PC-9 (cell line): ENCODE data around the gene MED26. TPM values are rescaled to one million over a fixed set of nuclear protein-coding genes. Genes with fewer than 3 reads are reported as not detected.
A peak's percentile ranks its signal among the peaks of the same experiment; 100 is the strongest.

Experiments used
- BruUV-seq: library from RNA; stranded (reverse); fragments of 400-500 nt; replicated peaks from 2 replicates; lab custom pipeline; 2021; lab: Mats Ljungman, UMichigan
- CTCF ChIA-PET: fragments of 300-600 bp; sonication (Branson Sonifier 250); formaldehyde crosslinking; loops from one replicate; lab custom pipeline; 2022; ENCODE audit warnings: antibody characterized with exemption; lab: Charles Lee
- POLR2A ChIA-PET: fragments of 300-600 bp; sonication (Branson Sonifier 250); formaldehyde crosslinking; loops from one replicate; lab custom pipeline; 2022; ENCODE audit warnings: antibody characterized with exemption; ENCODE audit not compliant: unreplicated experiment; lab: Charles Lee
- DNase-seq, 2 experiments: peaks; one replicate each; pipeline versions ENCODE4 v3.0.0 to v3.0.0-alpha.2; 2015 to 2022; ENCODE audit warnings: mixed read lengths in 1 of 2
- H2AFZ ChIP-seq: fragments of 200-600 bp; sonication (generic); 2 replicates; pipeline ENCODE4 v1.8.1; 2017; ENCODE audit warnings: antibody characterized with exemption
- H3F3A ChIP-seq: fragments of 200-600 bp; sonication (generic); 2 replicates; pipeline ENCODE4 v1.8.1; 2017; ENCODE audit warnings: antibody characterized with exemption, mild to moderate bottlenecking, low read depth; ENCODE audit not compliant: insufficient read depth
- H3K27ac ChIP-seq: fragments of 200-600 bp; sonication (generic); 2 replicates; pipeline ENCODE4 v1.6.1; 2016; ENCODE audit warnings: mixed run types
- H3K27me3 ChIP-seq: fragments of 200-600 bp; sonication (generic); 2 replicates; pipeline ENCODE4 v1.6.1; 2016; ENCODE audit warnings: low read depth, mixed run types; ENCODE audit not compliant: insufficient read depth
- H3K36me3 ChIP-seq: fragments of 200-600 bp; sonication (generic); 2 replicates; pipeline ENCODE4 v1.6.1; 2016; ENCODE audit warnings: low read depth, mixed run types
- H3K4me1 ChIP-seq: fragments of 200-600 bp; sonication (generic); replicated peaks from 2 replicates; pipeline ENCODE4 v1.6.1; 2016; ENCODE audit warnings: mixed run types; ENCODE audit not compliant: insufficient read depth
- H3K4me2 ChIP-seq: fragments of 200-600 bp; sonication (generic); 2 replicates; pipeline ENCODE4 v1.6.1; 2017; ENCODE audit warnings: mixed run types
- H3K4me3 ChIP-seq: fragments of 200-600 bp; sonication (generic); 2 replicates; pipeline ENCODE4 v1.6.1; 2016; ENCODE audit warnings: mixed run types
- H3K79me2 ChIP-seq: fragments of 200-600 bp; sonication (generic); 2 replicates; pipeline ENCODE4 v1.6.1; 2017; ENCODE audit warnings: low read depth, mixed run types
- H3K9me2 ChIP-seq: fragments of 200-600 bp; sonication (generic); 2 replicates; pipeline ENCODE4 v1.8.1; 2017; ENCODE audit warnings: mild to moderate bottlenecking; ENCODE audit not compliant: insufficient read depth
- H3K9me3 ChIP-seq: fragments of 200-600 bp; sonication (generic); 2 replicates; pipeline ENCODE4 v1.8.1; 2016; ENCODE audit warnings: low read depth; ENCODE audit not compliant: insufficient read depth
- H4K20me1 ChIP-seq: fragments of 200-600 bp; sonication (generic); 2 replicates; pipeline ENCODE4 v1.8.1; 2017; ENCODE audit not compliant: insufficient read depth
- EZH2 ChIP-seq: fragments of 200-600 bp; sonication (generic); IDR thresholded peaks from 2 replicates; pipeline ENCODE4 v1.8.0; 2017; ENCODE audit warnings: antibody characterized with exemption, low read depth
- intact Hi-C: fragments of 100-400 bp; cut with micrococcal nuclease; formaldehyde crosslinking; loops from one replicate; pipeline ENCODE4 v1.10.0; 2022; ENCODE audit not compliant: unreplicated experiment
- total RNA-seq: library from RNA; stranded (reverse); gene quantifications from 2 replicates; pipeline ENCODE4 v1.2.3, GENCODE V29; 2021
- TF ChIP-seq, protein P1 (sequence below): fragments of 200-600 bp; sonication (generic); conservative IDR thresholded peaks from 2 replicates; pipeline ENCODE4 v1.6.1; 2017; ENCODE audit warnings: mixed run types, antibody characterized with exemption, mild to moderate bottlenecking, moderate library complexity

Gene MED26
- total RNA-seq, 1 experiment from 2014 or later = 11.9 TPM

DNA sequence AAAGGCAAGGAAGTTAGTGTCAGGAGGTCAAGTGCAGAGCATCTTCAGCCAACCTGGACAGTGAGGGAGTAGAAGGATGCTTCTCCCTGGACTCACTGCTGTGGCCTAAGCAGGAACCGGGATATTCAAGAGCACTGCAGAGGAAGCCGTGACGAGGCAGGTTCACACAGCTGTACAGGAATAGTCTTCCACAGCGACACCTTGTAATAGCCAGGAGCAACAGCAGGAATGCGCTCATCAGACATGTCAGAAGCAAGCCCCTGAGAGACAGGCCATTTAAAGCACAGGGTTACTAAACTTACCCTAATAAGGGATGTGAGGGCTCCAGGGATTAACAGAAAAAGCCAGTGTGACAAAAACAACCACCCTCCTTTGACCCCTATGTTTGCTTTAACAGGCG, 3.5 kb upstream of the MED26 start:
- intact Hi-C loops = no loop called here
- peaks cover 5% of the 10 kb centered on the region; the same call in 1 of the 2 replicates for H3K36me3 ChIP-seq
- CTCF ChIA-PET = no interaction called here

DNA sequence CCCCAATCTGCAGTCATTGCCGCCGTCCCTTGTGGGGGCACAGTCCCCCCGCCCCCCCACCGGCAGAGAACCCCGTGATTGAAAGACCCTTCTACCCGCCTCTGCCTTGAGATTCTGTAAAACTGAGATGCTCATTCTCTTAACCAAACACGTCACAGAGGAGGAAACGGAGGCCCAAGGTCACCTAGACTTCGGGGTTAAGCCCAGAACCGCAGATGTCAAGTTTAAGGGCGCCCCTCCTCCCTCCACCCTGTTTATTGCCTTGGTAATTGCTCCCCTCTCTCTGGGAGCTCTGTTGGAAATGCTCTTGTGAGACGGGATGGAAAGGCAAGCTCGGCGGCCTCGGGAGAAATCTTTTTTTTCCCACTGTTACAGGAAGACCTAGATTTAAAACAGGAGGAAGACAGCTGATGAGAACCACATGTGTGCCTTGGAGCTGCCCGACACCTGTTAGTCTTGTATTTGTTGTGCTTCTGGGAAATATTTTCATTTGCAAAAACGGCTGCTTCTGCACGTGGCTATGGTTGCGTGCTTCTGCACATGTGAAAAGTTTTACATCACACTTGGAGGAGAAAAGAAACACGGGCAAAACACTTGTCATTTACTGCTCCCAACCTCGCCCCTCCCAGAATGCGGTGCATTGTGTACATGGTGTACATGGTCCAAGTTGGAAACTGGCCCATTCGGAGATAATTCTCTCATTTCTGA, 1.1 kb upstream of the MED26 start:
- Histone ChIP-seq H3F3A (peaks cover 24% of the 10 kb centered on the region), H3K36me3 (peaks cover 10% of the 10 kb centered on the region; the same call in 1 of the 2 replicates), H3K4me2 (peak overlapping the region; percentile 97), H3K9me2 (no peaks in the 10 kb centered on the region), H2AFZ (peak overlapping the region; percentile 99), H3K27ac (peak overlapping the region; percentile 53), H3K4me3 (peak overlapping the region; percentile 95), H3K27me3 (no peaks in the 10 kb centered on the region), H3K79me2 (peaks cover 43% of the 10 kb centered on the region), H3K9me3 (no peaks in the 10 kb centered on the region), H4K20me1 (peaks cover 36% of the 10 kb centered on the region), H3K4me1 (peaks cover 20% of the 10 kb centered on the region)
- TF ChIP-seq, protein P1, sequence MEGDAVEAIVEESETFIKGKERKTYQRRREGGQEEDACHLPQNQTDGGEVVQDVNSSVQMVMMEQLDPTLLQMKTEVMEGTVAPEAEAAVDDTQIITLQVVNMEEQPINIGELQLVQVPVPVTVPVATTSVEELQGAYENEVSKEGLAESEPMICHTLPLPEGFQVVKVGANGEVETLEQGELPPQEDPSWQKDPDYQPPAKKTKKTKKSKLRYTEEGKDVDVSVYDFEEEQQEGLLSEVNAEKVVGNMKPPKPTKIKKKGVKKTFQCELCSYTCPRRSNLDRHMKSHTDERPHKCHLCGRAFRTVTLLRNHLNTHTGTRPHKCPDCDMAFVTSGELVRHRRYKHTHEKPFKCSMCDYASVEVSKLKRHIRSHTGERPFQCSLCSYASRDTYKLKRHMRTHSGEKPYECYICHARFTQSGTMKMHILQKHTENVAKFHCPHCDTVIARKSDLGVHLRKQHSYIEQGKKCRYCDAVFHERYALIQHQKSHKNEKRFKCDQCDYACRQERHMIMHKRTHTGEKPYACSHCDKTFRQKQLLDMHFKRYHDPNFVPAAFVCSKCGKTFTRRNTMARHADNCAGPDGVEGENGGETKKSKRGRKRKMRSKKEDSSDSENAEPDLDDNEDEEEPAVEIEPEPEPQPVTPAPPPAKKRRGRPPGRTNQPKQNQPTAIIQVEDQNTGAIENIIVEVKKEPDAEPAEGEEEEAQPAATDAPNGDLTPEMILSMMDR = no peak
- TF ChIP-seq EZH2 = no peak
- ChIA-PET CTCF (no interaction called here), POLR2A (no interaction called here)
- intact Hi-C loops = loop anchor here (1.0 kb wide), 1 partner anchor 59 kb away; no protein-coding TSS in a partner anchor
- DNase-seq = no peak
- no TSS peak for BruUV-seq

More for the DNA sequence above, 3.5 kb upstream of the MED26 start:
- Histone ChIP-seq H4K20me1 (peaks cover 13% of the 10 kb centered on the region), H3K79me2 (peaks cover 21% of the 10 kb centered on the region), H3K4me1 (peaks cover 10% of the 10 kb centered on the region), H3K9me3 (no peaks in the 10 kb centered on the region), H3K4me2 (no peak overlapping the region), H3K27ac (no peak overlapping the region), H3K9me2 (no peaks in the 10 kb centered on the region), H2AFZ (no peak overlapping the region), H3F3A (peaks cover 19% of the 10 kb centered on the region), H3K27me3 (no peaks in the 10 kb centered on the region), H3K4me3 (no peak overlapping the region)
- POLR2A ChIA-PET = no interaction called here
- BruUV-seq = no TSS peak
- DNase-seq = no peak
- TF ChIP-seq EZH2 = no peak
- TF ChIP-seq, protein P1 = no peak

DNA sequence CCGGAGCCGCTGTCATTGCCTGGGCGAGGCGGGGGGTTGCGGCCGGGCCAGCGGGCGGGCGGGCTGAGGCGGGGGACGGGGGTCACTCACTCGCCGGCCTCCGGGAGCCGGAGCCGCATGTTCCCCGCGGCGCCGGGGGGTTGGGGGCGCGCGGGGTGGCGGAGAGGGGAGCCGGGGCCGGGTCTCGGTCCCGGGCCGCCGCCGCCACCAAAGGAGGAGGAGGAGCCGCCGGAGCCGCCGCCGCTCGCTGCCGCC, 149 bp downstream of the MED26 start:
- no TSS peak for BruUV-seq
- CTCF ChIA-PET = no interaction called here
- peaks cover 49% of the 10 kb centered on the region for H4K20me1 ChIP-seq
- POLR2A ChIA-PET = interaction anchor here (0.5 to 0.7 kb wide), 2 partner anchors 12 to 107 kb away, joined by 3 to 4 read pairs; no protein-coding TSS in a partner anchor
- intact Hi-C loops = loop anchor here (1.0 kb wide), 1 partner anchor 58 kb away; no protein-coding TSS in a partner anchor
- no peaks in the 10 kb centered on the region for H3K9me2 ChIP-seq
- peaks cover 24% of the 10 kb centered on the region for H3F3A ChIP-seq
- TF ChIP-seq, protein P1 = no peak
- TF ChIP-seq EZH2 = no peak
- H3K4me2 ChIP-seq = peak overlapping the region; percentile 97
- peak overlapping the region; percentile 43; the same call in 1 of the 2 replicates for H3K27ac ChIP-seq
- DNase-seq = no peak
- peaks cover 56% of the 10 kb centered on the region for H3K79me2 ChIP-seq
- no peaks in the 10 kb centered on the region for H3K27me3 ChIP-seq
- no peaks in the 10 kb centered on the region for H3K9me3 ChIP-seq
- H3K4me1 ChIP-seq = peaks cover 20% of the 10 kb centered on the region
- peak overlapping the region; percentile 58 for H2AFZ ChIP-seq
- H3K4me3 ChIP-seq = peak overlapping the region; percentile 99
- peaks cover 9% of the 10 kb centered on the region; the same call in 1 of the 2 replicates for H3K36me3 ChIP-seq
